HG02678 (cell line): ENCODE data around the gene SEMA3E.
"Not testable (repeated sequence)": the region's sequence is repeated elsewhere in the genome, so short reads cannot be mapped to it uniquely, and the experiment has no call there.

Experiments
- ATAC-seq: cut with Tn5 transposase; IDR thresholded peaks from one replicate; pipeline ENCODE4 v1.9.1; 2021; ENCODE audit warnings: mild to moderate bottlenecking, moderate library complexity; ENCODE audit not compliant: unreplicated experiment

SEMA3E gene

GRCh38 chr7:83648464-83649241, at the start of gene SEMA3E:
Gene SEMA3E, minus strand, starts transcription at chr7:83649139.
- ATAC-seq, result no peak

DNA sequence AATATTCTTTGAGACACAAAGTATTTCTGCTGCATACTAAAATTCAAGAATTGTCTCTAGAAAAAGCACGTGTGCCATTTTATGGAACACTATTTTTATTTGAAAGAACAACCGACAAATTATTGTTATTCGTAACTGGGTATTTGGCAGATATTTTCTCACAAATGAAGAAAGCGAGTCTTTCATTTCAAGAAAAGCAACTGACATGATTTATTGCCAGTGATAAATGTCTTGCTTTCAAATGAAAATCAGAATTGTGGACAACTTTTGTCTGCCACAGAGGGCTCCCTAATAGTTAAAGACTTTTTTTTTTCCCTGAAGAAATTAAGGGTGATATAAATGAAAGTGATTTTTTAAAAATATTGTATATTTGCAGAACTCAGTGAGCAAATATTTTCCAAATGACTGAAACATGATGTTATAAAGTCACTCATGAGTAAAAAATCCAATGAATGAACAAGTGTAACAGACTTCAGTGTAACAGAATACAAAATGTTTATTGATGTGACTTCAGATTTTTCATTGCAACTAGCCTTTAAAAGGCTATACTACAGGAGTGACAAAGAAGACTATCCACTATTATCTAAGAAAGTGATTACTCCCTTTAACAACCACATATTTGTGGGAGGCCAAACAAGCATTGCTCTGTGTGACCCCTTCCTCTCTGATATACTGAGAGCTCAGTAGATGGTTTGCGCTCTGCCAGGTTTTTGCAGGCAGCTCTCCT, 49.0 kb upstream of the SEMA3E start:
- ATAC-seq, result no peak

DNA sequence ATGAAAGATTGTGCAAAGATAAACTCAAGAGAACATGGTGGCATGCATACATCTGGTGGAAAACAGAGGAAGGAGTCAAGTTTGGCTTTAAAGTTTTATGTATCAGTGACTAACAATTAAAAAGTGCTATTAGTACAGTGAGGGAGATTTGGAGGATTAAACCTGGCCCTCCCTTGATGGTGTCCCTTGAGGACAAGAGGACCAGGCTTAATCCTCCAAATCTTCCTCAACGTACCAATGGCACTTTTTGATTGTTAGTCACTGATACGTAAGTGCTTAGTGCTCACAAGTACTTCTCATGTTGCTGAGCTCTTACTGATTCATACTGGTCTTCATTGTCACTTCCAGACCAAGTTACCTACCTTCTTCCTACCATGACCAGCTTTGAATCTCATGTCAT, 47.2 kb upstream of the SEMA3E start:
- ATAC-seq, result no peak

- ATAC-seq, result no peak
Observed at GRCh38 chr7:83695128-83695960, 46.4 kb upstream of the SEMA3E start.

- no peak for ATAC-seq
Observed at GRCh38 chr7:83693256-83693655, 44.3 kb upstream of the SEMA3E start.

- ATAC-seq, result no peak
Observed at GRCh38 chr7:83691095-83691494, 42.2 kb upstream of the SEMA3E start.

DNA sequence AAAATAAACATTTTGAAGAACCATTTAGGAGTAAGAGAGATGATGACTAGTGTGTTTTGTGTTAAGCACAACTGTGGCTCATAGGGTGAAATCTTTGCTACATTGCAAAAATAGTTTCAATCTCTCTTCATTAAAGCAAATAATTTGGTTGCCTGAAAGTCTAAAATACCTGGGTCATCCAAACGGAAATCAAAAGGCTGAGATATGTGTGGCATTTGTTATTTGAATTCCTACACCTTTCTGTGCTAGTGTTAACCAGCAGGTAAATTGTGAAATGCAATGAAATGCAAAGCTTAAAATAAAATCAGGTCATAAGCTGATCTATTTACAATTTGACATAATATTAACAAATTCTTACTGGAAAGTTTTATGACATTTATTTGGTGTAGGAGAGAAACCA, 40.9 kb upstream of the SEMA3E start:
- ATAC-seq, result no peak

- ATAC-seq, result no peak
Observed at GRCh38 chr7:83686416-83686815, 37.5 kb upstream of the SEMA3E start.

DNA sequence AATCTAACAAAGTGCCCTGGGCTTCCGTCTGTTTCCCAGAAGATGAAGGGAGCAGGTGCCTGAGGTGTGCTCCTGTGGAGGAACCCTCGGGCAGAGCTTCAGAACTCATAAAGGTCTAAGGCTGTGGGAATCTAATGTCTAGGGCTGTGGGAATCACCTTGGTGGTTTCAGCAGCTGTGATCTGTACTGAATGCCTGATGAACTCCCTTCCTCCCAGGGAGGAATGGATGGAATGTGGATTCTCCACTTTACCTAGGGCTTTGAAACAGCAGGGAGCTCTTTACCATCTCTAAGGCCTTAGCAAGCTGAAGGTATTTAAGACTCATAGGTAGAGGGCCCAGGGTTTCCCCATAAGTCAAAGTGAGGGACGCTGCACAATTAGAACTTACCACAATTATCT, 36.0 kb upstream of the SEMA3E start:
- ATAC-seq, result no peak

DNA sequence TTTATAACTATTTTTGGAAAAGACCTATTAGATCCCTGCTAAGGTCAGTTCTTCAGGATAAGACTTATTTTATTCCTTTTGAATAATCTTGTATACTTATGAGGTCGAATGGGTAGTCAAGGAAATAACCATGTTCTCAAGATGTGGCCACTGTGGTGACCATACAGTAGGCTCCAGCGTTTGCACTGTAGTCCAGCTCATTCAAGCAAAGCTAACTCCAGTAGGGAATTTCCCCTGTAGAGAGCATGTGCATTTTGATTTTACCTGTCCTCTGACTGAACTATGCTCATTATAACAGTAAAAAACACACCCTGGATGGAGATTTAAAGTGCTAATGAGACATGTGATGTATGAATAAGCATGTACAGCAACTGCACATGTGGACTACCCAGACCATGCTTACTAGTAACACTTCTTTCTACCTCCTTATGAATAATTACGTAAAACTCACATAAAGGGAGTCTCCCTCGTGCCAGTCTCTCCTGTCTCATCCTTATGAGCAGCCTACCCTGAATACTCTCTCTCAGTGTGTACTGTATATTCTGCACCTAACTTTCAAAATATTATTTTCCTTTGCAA, 32.4 kb upstream of the SEMA3E start:
- no peak for ATAC-seq

DNA sequence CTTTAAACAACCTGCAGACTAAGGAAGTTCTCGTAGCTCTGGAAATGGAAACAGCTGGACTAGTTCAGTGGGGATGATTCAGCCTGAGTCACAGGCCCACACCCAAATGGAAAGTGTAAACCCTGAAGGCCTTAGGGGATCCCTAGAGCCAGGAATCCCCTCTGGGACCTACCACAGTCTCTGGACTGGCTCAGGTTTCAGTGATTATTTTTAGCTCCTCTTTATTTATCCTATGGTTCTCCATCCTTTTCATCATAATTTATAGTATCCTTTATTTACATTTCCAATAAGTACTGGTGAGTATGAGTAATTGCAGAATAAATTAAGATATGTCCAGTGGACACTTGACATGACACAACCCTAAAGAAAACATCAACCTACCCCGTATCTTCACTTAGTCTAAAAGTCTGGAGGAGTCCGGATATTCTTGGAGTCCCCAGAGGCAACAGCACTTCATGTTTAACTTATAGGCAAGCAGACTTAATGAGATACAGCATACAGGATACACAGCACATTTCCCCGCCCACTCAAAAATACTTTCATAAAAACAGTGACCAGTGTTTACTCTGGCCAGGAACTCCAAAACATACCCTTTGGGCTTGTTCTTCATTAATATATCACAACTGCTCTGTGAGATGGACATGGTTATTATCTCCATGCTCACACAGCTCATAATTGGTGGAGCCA, 28.4 kb upstream of the SEMA3E start:
- ATAC-seq, result no peak

GRCh38 chr7:83673291-83673690, 24.4 kb upstream of the SEMA3E start:
- not testable (repeated sequence) for ATAC-seq

DNA sequence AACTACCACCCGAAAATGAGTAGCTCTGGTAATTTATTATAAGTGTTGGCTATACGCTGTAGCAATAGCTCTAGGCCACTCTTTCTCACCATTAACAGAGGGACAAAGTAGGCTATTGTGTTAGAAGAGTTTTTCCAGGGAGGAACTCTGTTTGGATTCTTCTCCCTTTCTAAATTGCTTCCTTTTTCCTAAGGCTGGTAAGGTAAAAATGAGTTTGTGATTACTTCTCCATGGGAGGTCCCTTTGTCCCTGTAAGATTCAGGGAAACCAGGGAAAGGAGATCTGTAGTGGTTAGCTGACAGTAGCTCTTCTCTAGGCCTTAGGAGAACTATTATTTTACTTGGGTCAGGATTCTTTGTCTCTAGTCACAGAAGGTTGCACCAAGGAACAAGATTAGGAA, 23.2 kb upstream of the SEMA3E start:
- no peak for ATAC-seq

DNA sequence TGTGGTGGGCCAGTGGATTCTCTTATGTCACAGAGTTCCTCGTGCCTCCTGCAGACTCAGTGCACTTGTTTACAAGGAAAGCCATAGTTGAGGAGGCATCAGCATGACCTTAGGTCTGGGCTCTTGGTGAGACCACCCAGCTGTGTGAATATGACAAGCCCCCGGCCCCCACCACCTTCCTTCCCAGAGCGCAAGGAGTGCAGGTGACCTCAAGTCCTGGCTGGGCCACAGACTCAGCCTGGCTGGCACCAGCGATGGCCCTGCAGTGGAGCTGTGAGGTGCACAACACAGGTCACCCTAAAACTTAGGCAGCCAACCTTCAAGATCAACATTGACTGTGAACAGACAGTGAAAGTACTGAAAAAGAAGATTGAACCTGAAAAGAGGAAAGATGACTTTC, 14.2 kb upstream of the SEMA3E start:
- no peak for ATAC-seq

GRCh38 chr7:83658126-83658525, 9.2 kb upstream of the SEMA3E start:
- ATAC-seq, result no peak

DNA sequence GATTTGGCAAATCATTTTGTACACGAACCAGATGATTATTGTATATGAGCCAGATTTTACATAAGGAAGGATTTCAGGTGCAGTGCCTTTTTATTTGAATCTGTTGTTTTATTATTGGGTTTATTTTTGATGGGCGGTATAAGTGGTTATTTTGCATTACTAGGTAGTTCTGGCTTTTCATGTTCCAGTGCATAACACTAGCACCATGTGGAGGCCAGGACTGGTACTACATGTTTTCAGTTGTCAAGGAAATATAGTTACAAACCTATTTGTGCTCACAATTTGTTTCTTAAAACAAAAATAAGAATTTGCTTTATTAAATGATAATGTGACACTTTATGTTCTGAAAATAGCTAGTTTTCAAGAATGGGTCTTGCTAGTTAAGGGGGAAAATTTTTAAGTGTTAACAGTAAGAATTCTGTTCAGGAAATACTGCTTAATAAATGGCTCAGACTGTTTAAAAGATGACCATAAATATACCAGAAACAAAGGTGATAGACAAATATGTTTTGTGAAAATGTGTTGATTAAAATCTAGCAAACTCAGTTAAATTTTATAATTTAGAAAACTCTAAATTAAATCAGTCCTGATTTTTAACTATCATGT, 7.1 kb upstream of the SEMA3E start:
- peak; percentile 83 for ATAC-seq

DNA sequence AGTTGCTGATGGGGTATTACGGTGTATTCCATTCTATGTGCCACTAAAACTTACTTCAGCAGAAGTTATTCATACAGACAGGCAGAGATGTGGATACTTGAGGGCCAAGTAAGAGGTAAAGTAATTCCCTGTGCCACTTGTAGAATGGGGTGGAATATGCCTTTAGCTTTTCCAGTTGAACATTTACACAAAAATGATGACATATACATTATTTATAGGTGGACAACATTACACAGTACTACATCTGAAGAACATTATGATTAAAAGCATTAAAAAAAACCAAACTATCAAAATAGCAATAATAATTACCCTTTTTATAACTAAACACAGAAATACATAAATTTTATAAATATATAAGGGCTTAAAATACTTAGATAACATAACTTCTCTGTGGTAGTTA, 3.5 kb upstream of the SEMA3E start:
- no peak for ATAC-seq

GRCh38 chr7:83649701-83650100, 762 bp upstream of the SEMA3E start:
- no peak for ATAC-seq

DNA sequence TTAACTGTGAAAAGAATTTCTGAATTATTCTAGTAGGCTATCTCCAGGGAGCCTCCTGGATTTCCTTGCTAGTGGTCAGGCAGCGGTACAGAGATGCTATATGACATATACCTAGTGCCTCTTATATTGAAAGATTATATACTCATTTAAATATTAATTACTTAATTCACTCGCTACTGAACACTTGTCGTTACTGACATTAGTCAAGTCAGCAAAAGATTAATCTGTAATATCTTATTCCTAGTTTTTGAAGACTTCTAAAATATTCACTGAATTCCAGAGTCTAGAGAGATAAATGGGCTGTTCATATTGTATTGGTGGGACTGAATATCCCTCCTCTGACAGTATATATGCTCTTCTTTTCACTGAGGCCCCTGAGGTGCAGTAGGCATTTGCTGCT, 2.9 kb downstream of the SEMA3E start:
- ATAC-seq, result no peak

DNA sequence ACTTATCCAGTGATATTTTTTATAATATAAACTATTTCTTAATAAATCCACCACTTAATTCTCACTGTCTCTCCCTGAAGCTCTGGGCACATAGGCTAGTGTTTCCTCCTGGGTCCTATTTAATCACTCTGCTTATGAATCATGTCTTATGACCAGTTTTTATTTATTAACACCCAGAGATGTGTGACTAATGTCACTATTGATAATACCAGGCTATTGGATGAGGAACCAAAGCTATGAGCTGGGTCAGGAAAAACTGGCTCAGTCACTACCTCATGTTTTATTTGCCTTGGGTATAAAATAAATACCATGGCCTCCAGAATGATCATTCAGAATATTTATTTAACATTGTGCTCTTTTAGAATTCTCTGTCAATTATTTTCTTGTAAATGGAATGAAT, 5.2 kb downstream of the SEMA3E start:
- no peak for ATAC-seq
